Testis (tissue), 2 donors: ENCODE data around the gene POLR3A.

Source experiments
- CTCF ChIP-seq, 3 experiments: fragments of 450-650 bp in 2 of 3; fragments of 200-600 bp in 1 of 3; sonication (generic) in 1 of 3; IDR thresholded peaks; one replicate each; pipeline ENCODE4 v1.5.1; 2016 to 2019; ENCODE audit warnings: antibody characterized with exemption in 3 of 3, mild to moderate bottlenecking in 2 of 3, moderate library complexity in 1 of 3
- POLR2A ChIP-seq: fragments of 450-650 bp; IDR thresholded peaks from one replicate; pipeline ENCODE4 v1.6.1; 2017; ENCODE audit warnings: antibody characterized with exemption, mild to moderate bottlenecking, moderate library complexity

GRCh38 chr10:78035933-78036583 is 6.7 kb upstream of the POLR3A start:
- no peak for TF ChIP-seq CTCF (IDR thresholded peaks at IDR 0.05)
- no peak for TF ChIP-seq POLR2A
